Measurements from ENCODE around the gene POU4F2. TPM values are rescaled to one million over a fixed set of nuclear protein-coding genes. Genes with fewer than 3 reads are reported as not detected.
"Not testable (repeated sequence)": the region's sequence is repeated elsewhere in the genome, so short reads cannot be mapped to it uniquely, and the experiment has no call there.

POU4F2 gene
- total RNA-seq, 1 donor from 2014 or later = not detected

DNA sequence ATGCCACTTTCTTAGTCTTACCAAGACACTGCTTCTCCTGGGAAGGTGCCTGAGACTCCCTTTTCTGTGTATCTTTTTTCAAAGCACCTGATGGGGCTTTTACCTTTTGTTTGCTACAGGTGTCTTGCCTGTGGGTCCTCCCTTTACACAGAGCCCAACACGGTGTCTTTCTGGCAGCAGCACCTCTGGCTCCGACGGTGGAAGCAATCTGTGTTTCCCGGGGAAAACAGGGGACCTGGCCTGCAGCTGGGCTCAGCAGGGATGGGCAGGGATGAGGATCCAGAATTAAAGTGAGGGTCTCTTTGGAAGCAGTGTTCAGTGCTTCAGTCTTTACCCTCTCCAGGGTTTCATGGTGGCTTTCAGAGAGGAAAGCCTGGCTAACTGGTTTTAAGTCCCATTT lies 11.3 kb downstream of the POU4F2 start:
- no peak overlapping the region for H3K4me3 ChIP-seq (ENCODE audit: low read depth, low read length)
- TF ChIP-seq, protein P1, sequence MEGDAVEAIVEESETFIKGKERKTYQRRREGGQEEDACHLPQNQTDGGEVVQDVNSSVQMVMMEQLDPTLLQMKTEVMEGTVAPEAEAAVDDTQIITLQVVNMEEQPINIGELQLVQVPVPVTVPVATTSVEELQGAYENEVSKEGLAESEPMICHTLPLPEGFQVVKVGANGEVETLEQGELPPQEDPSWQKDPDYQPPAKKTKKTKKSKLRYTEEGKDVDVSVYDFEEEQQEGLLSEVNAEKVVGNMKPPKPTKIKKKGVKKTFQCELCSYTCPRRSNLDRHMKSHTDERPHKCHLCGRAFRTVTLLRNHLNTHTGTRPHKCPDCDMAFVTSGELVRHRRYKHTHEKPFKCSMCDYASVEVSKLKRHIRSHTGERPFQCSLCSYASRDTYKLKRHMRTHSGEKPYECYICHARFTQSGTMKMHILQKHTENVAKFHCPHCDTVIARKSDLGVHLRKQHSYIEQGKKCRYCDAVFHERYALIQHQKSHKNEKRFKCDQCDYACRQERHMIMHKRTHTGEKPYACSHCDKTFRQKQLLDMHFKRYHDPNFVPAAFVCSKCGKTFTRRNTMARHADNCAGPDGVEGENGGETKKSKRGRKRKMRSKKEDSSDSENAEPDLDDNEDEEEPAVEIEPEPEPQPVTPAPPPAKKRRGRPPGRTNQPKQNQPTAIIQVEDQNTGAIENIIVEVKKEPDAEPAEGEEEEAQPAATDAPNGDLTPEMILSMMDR (conservative IDR thresholded peaks at IDR 0.05; ENCODE audit: low read depth, low read length) = no peak
- DNase-seq (ENCODE audit: low read depth) = no peak

DNA sequence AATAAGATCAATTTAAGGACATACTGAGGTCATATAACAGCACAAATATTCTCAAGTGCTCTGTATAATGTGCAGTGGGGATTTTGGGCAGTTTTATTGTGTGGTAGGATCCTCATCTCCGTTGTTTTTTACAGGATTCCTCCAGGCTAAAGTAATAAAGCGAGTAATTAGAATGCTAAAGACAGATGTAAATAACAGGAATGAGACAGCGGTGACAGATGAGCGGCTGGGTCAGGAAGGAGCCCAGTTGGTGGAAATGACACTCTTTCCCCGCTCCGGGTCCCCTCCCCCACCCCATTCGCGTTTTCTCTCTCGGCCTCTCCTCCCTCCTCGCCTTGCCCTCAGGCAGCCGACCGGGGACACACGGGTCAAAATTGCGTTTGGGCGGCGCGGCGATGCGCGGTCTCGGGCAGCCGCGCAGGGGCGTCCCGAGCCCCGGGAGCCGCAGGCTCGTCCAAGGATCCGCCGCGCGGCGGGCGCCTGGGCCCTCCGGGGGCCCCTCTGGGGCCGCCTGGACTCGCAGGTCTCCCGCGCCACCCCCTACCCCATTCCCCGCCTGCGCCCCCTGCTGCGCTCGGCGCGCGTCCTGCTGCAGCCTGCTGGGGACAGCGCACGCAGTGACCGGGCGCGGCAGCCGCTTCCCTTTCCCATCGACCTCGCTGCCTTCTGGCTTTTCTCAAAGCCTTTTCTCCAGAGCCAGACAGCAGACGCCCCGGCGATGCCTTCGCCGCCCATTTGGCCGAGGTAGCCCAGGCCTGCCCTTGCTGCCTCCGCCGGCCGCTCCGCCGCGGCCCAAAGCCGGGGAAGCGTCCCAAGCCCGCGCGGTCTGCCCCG lies 16.2 kb downstream of the POU4F2 start:
- no peak for DNase-seq (ENCODE audit: low read depth)
- TF ChIP-seq, protein P1 (conservative IDR thresholded peaks at IDR 0.05; ENCODE audit: low read depth, low read length) = no peak
- H3K4me3 ChIP-seq (ENCODE audit: low read depth, low read length) = peak overlapping the region; percentile 38

DNA sequence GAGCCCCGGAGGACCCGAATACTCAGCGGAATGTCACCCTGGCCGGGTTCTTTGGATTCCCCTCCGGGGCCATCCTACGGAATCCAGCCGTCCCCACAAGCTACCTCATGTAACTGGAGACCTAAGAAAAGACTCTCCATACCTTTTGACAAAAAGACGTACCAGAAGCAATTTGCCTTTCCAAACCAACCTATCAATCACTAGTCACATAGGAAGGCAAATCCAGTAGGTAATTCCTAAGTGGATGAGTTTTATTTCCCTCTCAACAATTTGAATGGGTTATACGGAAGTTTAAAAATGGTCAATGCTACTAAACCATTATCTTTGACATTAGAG lies 16.8 kb downstream of the POU4F2 start:
- peak overlapping the region; percentile 38 for H3K4me3 ChIP-seq (ENCODE audit: low read depth, low read length)
- no peak for DNase-seq (ENCODE audit: low read depth)
- TF ChIP-seq, protein P1 (conservative IDR thresholded peaks at IDR 0.05; ENCODE audit: low read depth, low read length) = no peak

DNA sequence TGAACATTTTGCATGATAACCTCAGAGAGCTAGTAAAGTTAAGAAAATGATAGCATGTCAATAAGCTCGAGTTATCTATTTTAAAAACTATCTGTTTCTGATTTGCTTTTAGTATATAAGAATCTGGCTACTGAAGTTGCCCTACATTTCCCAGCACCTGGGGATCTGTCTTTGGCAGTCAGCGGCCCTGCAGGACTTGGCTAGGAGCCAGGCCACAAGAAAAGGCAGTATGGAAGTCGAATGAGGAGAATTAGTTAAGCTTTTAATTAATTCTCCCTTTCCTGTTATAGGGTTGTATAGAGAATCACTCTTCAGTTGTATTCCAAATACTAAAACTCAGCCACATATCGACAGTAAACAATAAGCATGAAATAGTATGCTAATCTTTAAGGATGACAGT lies 22.7 kb downstream of the POU4F2 start:
- no peak overlapping the region for H3K4me3 ChIP-seq (ENCODE audit: low read depth, low read length)
- no peak for DNase-seq (ENCODE audit: low read depth)
- TF ChIP-seq, protein P1 (conservative IDR thresholded peaks at IDR 0.05; ENCODE audit: low read depth, low read length) = no peak

DNA sequence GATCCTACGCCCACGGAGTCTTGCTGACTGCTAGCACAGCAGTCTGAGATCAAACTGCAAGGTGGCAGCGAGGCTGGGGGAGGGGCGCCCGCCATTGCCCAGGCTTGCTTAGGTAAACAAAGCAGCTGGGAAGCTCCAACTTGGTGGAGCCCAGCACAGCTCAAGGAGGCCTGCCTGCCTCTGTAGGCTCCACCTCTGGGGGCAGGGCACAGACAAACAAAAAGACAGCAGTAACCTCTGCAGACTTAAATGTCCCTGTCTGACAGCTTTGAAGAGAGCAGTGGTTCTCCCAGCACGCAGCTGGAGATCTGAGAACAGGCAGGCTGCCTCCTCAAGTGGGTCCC lies 25.2 kb downstream of the POU4F2 start:
- DNase-seq (ENCODE audit: low read depth); H3K4me3 ChIP-seq (ENCODE audit: low read depth, low read length): not testable (repeated sequence)

DNA sequence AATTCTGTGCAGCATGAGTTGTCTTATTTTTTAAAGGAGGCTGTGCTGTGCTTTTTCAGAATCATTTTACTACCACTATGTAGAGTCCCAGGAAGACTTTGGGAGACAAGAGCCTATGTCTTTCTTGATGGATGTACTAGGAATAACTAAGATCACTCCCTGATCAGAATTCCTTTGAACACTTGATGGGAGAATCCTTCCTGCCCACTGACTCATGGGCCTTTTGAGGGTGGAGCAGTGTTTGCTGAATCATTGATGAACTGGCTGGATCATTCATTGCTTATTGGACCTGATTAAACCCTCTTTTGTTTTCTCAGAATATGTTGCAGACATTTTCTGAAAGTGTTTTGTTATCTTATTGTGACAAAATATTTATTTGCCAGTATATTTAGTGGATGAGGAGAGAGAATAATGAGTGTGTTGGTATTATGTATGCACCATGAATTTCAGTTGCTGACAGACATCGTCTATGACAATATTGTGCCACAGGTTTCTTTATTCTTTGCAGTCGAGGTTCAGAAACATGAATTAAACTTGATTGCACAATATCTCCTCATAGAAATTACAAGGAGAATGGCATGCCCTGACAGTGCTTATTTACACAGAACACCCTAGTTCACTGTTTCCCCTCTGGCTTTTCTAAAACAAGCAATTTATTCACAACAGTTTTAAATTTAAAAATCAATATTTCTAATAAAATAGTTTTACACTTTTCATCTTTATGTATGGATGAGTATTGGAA lies 36.3 kb downstream of the POU4F2 start:
- DNase-seq (ENCODE audit: low read depth) = no peak
- no peak overlapping the region for H3K4me3 ChIP-seq (ENCODE audit: low read depth, low read length)
- TF ChIP-seq, protein P1 (conservative IDR thresholded peaks at IDR 0.05; ENCODE audit: low read depth, low read length) = no peak

Other genes starting within 250 kb of the POU4F2 start
- 3.8 and 5.1 TPM in 2 replicates for gene SLC10A7, start 117.0 kb upstream of the POU4F2 start, total RNA-seq

Data from epithelial cell of proximal tubule (primary cell).